GM12878 (cell line): ENCODE data around the gene DBX2. TPM values are rescaled to one million over a fixed set of nuclear protein-coding genes. Genes with fewer than 3 reads are reported as not detected.

ENCODE experiments used
- ATAC-seq: fragments of 200-7000 bp; cut with Tn5 transposase; 3 replicates; pipeline ENCODE4 v1.9.1; 2020; ENCODE audit warnings: mild to moderate bottlenecking, moderate library complexity
- BruUV-seq: library from RNA; stranded (reverse); fragments of 400-500 nt; replicated peaks from 2 replicates; lab custom pipeline; 2021; lab: Mats Ljungman, UMichigan
- CTCF ChIA-PET: fragments of 300-600 bp; sonication (Branson Sonifier 250); formaldehyde crosslinking; extraction: SDS; loops from one replicate; lab custom pipeline; 2021; ENCODE audit warnings: inconsistent platforms; lab: Yijun Ruan, JAX
- POLR2A ChIA-PET: fragments of 350-600 bp; formaldehyde crosslinking; extraction: SDS; loops from one replicate; lab custom pipeline; 2021; ENCODE audit warnings: inconsistent platforms; lab: Charles Lee
- RAD21 ChIA-PET: fragments of 300-600 bp; sonication (Branson Sonifier 250); formaldehyde crosslinking; loops from one replicate; lab custom pipeline; 2023; ENCODE audit warnings: antibody characterized with exemption; ENCODE audit not compliant: unreplicated experiment; lab: Charles Lee
- SMC1A ChIA-PET: fragments of 300-600 bp; sonication (Branson Sonifier 250); formaldehyde crosslinking; loops from one replicate; lab custom pipeline; 2023; ENCODE audit not compliant: unreplicated experiment, uncharacterized antibody; lab: Charles Lee
- DNase-seq: peaks from one replicate; pipeline ENCODE4 v3.0.0-alpha.2; 2011; ENCODE audit warnings: low read depth, low spot score
- FAIRE-seq: peaks from 3 replicates; lab custom pipeline; 2011; peaks lifted over from hg19 to GRCh38; lab: Jason Lieb, UNC
- H2AFZ ChIP-seq: 2 replicates; pipeline ENCODE4 v1.6.0; 2011; ENCODE audit warnings: low read depth, low read length, control low read depth; ENCODE audit not compliant: control insufficient read depth
- H3K27ac ChIP-seq: 2 replicates; pipeline ENCODE4 v1.5.1; 2011; ENCODE audit warnings: control low read depth; ENCODE audit not compliant: control insufficient read depth, insufficient read depth
- H3K27me3 ChIP-seq, 2 experiments: replicated peaks in 1 of 2; 2 replicates each; pipeline versions ENCODE4 v1.6.0 to v1.6.1; 2011; ENCODE audit warnings: low read length in 1 of 2; ENCODE audit not compliant: control insufficient read depth in 2 of 2, insufficient read depth in 2 of 2
- H3K36me3 ChIP-seq, 2 experiments: 2 replicates each; pipeline ENCODE4 v1.5.1; 2011; ENCODE audit warnings: low read length in 1 of 2; ENCODE audit not compliant: control insufficient read depth in 2 of 2, insufficient read depth in 2 of 2
- H3K4me1 ChIP-seq: 2 replicates; pipeline ENCODE4 v1.6.1; 2011; ENCODE audit warnings: mild to moderate bottlenecking, low read length, moderate library complexity, mixed read lengths; ENCODE audit not compliant: control insufficient read depth, insufficient read depth
- H3K4me2 ChIP-seq: 2 replicates; pipeline ENCODE4 v1.6.0; 2011; ENCODE audit warnings: control low read depth; ENCODE audit not compliant: control insufficient read depth, insufficient read depth
- H3K4me3 ChIP-seq: fragments of 200-600 bp; sonication (generic); 2 replicates; pipeline ENCODE4 v1.5.1; 2016
- H3K79me2 ChIP-seq: 2 replicates; pipeline ENCODE4 v1.6.0; 2011; ENCODE audit warnings: low read length; ENCODE audit not compliant: control insufficient read depth, insufficient read depth
- H3K9ac ChIP-seq: 2 replicates; pipeline ENCODE4 v1.8.0; 2011; ENCODE audit warnings: low read length, control low read depth, mixed read lengths; ENCODE audit not compliant: control insufficient read depth, insufficient read depth
- H3K9me3 ChIP-seq: replicated peaks from 3 replicates; pipeline ENCODE4 v1.5.1; 2011; ENCODE audit warnings: mild to moderate bottlenecking, low read length; ENCODE audit not compliant: control insufficient read depth, insufficient read depth
- H4K20me1 ChIP-seq: 2 replicates; pipeline ENCODE4 v1.6.0; 2011; ENCODE audit not compliant: control insufficient read depth, insufficient read depth
- FOXK2 ChIP-seq: fragments of 450-650 bp; IDR thresholded peaks from 2 replicates; pipeline ENCODE4 v1.6.1; 2017; ENCODE audit warnings: mild to moderate bottlenecking, moderate library complexity
- MTA3 ChIP-seq: IDR thresholded peaks from 2 replicates; pipeline ENCODE4 v1.6.1; 2012; ENCODE audit warnings: low read length, inconsistent platforms, borderline replicate concordance
- MYC ChIP-seq: IDR thresholded peaks from 2 replicates; pipeline ENCODE4 v1.6.1; 2011; ENCODE audit warnings: mild to moderate bottlenecking, low read length, moderate library complexity, inconsistent platforms; ENCODE audit not compliant: insufficient read depth, insufficient replicate concordance, insufficient read length, severe bottlenecking
- RAD51 ChIP-seq: fragments of 450-650 bp; IDR thresholded peaks from 2 replicates; pipeline ENCODE4 v1.6.1; 2016; ENCODE audit warnings: moderate library complexity, mild to moderate bottlenecking, inconsistent platforms
- RUNX3 ChIP-seq: IDR thresholded peaks from 2 replicates; pipeline ENCODE4 v1.6.1; 2012; ENCODE audit warnings: low read length, inconsistent platforms
- SREBF2 ChIP-seq: IDR thresholded peaks from 2 replicates; pipeline ENCODE4 v1.6.1; 2012; ENCODE audit warnings: mild to moderate bottlenecking, low read length
- SUPT20H ChIP-seq: IDR thresholded peaks from 2 replicates; pipeline ENCODE4 v1.6.1; 2011; ENCODE audit warnings: low read depth, mild to moderate bottlenecking, low read length, moderate library complexity, borderline replicate concordance; ENCODE audit not compliant: control insufficient read depth
- TAF1 ChIP-seq: IDR thresholded peaks from 2 replicates; pipeline ENCODE4 v1.6.1; 2011; ENCODE audit warnings: mild to moderate bottlenecking, low read depth, low read length, borderline replicate concordance
- ZBED1 ChIP-seq: IDR thresholded peaks from 2 replicates; pipeline ENCODE4 v1.6.1; 2016; ENCODE audit warnings: borderline replicate concordance
- ZNF217 ChIP-seq: fragments of 450-650 bp; IDR thresholded peaks from 2 replicates; pipeline ENCODE4 v1.6.1; 2017; ENCODE audit warnings: antibody characterized with exemption, mild to moderate bottlenecking
- WGBS: methylation state at CpG from one replicate; pipeline ENCODE4 v1.1.6; 2016; ENCODE audit warnings: low lambda C conversion rate; ENCODE audit not compliant: insufficient replicate concordance, insufficient coverage; ENCODE audit errors: missing lambda C conversion rate; 5-methylcytosine and 5-hydroxymethylcytosine counted together
- in situ Hi-C: fragments of 300-500 bp; cut with MboI; formaldehyde crosslinking; loops from 9 replicates; pipeline ENCODE4 v1.14.3; 2018; ENCODE audit warnings: mixed read lengths
- intact Hi-C: fragments of 100-400 bp; cut with micrococcal nuclease; formaldehyde crosslinking; loops from one replicate; pipeline ENCODE4 v1.14.2; 2022; ENCODE audit not compliant: unreplicated experiment
- polyA plus RNA-seq, 11 experiments: library from polyadenylated mRNA; depleted of rRNA in 4 of 11; unstranded in 6 of 11; stranded (reverse) in 5 of 11; fragments of >200 nt; fragmentation: Nextera tagmentation in 4 of 11; fragmentation: Illumina TruSeq in 1 of 11; extraction: Ambion mirVana in 4 of 11; extraction: Trizol in 1 of 11; gene quantifications; 1 replicate in 1 of 11; 2 replicates in 10 of 11; pipeline versions ENCODE4 v1.2.1 to v1.2.3, GENCODE V29; 2011 to 2016; ENCODE audit warnings: inconsistent platforms in 2 of 11, missing spikeins in 2 of 11, low read depth in 1 of 11
- total RNA-seq, 4 experiments: library from RNA; depleted of rRNA in 3 of 4; stranded (reverse); fragments of >200 nt in 3 of 4; fragmentation: Illumina TruSeq in 1 of 4; extraction: Trizol in 1 of 4; gene quantifications; 2 replicates each; pipeline versions ENCODE4 v1.2.1 to v1.2.3, GENCODE V29; 2013 to 2021
- TF ChIP-seq, protein P1 (sequence below): fragments of 150-350 bp; IDR thresholded peaks from 2 replicates; pipeline ENCODE4 v1.6.1; 2014; ENCODE audit warnings: mild to moderate bottlenecking, low read depth, low read length
- TF ChIP-seq, protein P2 (sequence below): IDR thresholded peaks from 2 replicates; pipeline ENCODE4 v1.6.1; 2011; ENCODE audit warnings: low read depth, low read length, improper control_type of control experiment, borderline replicate concordance
- TF ChIP-seq, protein P3 (sequence below): IDR thresholded peaks from 2 replicates; pipeline ENCODE4 v1.6.1; 2012; ENCODE audit warnings: low read length, inconsistent platforms
- TF ChIP-seq, protein P4 (sequence below): fragments of 150-350 bp; IDR thresholded peaks from 2 replicates; pipeline ENCODE4 v1.6.1; 2016; ENCODE audit warnings: low read depth, low read length
- TF ChIP-seq, protein P5 (sequence below): IDR thresholded peaks from 2 replicates; pipeline ENCODE4 v1.6.1; 2011; ENCODE audit warnings: borderline replicate concordance, low read depth, mild to moderate bottlenecking, moderate library complexity, mixed read lengths, low read length; ENCODE audit not compliant: insufficient read depth; ENCODE audit errors: extremely low read length

Gene DBX2
- total and polyA plus RNA-seq, 10 of the 15 experiments (the other 5 are each of a cell fraction or from before 2014, with no cell fraction given) = not detected

DNA sequence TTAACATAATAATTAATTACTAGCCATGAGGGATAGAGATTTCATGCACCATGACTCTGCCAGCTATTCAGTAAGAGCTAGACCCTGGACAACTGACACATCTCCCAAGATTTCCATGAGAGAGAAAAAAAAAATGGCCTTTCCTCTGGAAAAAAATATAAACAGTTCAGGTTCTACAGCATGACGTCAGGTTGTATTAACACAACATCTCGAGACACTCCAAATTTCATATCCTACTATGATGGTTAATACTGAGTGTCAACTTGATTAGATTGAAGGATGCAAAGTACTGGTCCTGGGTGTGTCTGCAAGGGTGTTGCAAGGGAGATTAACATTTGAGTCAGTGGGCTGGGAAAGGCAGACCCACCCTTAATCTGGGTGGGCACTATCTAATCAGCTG, 11.1 kb downstream of the DBX2 start (continued):
- TF ChIP-seq MYC (no peak), TAF1 (no peak), RUNX3 (no peak), ZNF217 (no peak), SREBF2 (no peak), SUPT20H (no peak), FOXK2 (no peak), ZBED1 (no peak)
- TF ChIP-seq, protein P1, sequence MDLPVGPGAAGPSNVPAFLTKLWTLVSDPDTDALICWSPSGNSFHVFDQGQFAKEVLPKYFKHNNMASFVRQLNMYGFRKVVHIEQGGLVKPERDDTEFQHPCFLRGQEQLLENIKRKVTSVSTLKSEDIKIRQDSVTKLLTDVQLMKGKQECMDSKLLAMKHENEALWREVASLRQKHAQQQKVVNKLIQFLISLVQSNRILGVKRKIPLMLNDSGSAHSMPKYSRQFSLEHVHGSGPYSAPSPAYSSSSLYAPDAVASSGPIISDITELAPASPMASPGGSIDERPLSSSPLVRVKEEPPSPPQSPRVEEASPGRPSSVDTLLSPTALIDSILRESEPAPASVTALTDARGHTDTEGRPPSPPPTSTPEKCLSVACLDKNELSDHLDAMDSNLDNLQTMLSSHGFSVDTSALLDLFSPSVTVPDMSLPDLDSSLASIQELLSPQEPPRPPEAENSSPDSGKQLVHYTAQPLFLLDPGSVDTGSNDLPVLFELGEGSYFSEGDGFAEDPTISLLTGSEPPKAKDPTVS = no peak

DNA sequence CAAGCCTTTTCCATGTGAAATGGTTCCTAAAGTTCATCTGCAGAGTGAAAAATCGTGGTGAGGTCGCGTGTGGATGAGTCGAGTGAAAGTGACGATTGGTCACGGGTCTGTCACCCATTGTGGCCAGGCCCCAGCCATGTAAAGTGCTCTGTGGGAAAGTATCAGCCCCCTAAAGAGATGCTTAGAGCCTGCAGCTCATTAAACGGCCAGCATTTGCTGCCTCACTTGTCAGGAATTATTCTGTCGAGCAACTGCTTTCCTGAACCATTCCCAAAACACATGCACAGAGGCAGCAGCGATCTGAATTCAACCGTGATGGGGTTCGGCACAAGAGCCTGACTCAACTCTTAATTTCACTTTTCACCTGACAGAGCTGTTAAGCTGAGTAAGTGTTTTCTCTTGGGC, 16.0 kb downstream of the DBX2 start:
- ChIA-PET POLR2A (no interaction called here), CTCF (no interaction called here), SMC1A (no interaction called here), RAD21 (no interaction called here)
- no peaks in the 10 kb centered on the region for H3K9me3 ChIP-seq
- no peak overlapping the region for H2AFZ ChIP-seq
- no peak overlapping the region for H3K9ac ChIP-seq
- in situ Hi-C loops (no loop called here), intact Hi-C loops (no loop called here)
- FAIRE-seq (no peak), ATAC-seq (no peak), DNase-seq (no peak)
- H3K27me3 ChIP-seq = peaks cover 0 to 4% of the 10 kb centered on the region in 2 experiments; a peak in 1 of 4 replicates
- H3K4me3 ChIP-seq = no peak overlapping the region
- no peaks in the 10 kb centered on the region for H3K4me1 ChIP-seq
- H3K27ac ChIP-seq = no peak overlapping the region
- H3K4me2 ChIP-seq = no peak overlapping the region
- BruUV-seq = no TSS peak
- no peaks in the 10 kb centered on the region for H4K20me1 ChIP-seq
- H3K79me2 ChIP-seq = no peaks in the 10 kb centered on the region
- WGBS = 50% methylated on average over 11 of the region's 11 CpGs
- H3K36me3 ChIP-seq = no peaks in the 10 kb centered on the region
- TF ChIP-seq, protein P2, sequence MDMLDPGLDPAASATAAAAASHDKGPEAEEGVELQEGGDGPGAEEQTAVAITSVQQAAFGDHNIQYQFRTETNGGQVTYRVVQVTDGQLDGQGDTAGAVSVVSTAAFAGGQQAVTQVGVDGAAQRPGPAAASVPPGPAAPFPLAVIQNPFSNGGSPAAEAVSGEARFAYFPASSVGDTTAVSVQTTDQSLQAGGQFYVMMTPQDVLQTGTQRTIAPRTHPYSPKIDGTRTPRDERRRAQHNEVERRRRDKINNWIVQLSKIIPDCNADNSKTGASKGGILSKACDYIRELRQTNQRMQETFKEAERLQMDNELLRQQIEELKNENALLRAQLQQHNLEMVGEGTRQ = no peak
- TF ChIP-seq RAD51 (no peak), MTA3 (no peak)
- TF ChIP-seq, protein P3, sequence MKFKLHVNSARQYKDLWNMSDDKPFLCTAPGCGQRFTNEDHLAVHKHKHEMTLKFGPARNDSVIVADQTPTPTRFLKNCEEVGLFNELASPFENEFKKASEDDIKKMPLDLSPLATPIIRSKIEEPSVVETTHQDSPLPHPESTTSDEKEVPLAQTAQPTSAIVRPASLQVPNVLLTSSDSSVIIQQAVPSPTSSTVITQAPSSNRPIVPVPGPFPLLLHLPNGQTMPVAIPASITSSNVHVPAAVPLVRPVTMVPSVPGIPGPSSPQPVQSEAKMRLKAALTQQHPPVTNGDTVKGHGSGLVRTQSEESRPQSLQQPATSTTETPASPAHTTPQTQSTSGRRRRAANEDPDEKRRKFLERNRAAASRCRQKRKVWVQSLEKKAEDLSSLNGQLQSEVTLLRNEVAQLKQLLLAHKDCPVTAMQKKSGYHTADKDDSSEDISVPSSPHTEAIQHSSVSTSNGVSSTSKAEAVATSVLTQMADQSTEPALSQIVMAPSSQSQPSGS = no peak
- TF ChIP-seq, protein P4, sequence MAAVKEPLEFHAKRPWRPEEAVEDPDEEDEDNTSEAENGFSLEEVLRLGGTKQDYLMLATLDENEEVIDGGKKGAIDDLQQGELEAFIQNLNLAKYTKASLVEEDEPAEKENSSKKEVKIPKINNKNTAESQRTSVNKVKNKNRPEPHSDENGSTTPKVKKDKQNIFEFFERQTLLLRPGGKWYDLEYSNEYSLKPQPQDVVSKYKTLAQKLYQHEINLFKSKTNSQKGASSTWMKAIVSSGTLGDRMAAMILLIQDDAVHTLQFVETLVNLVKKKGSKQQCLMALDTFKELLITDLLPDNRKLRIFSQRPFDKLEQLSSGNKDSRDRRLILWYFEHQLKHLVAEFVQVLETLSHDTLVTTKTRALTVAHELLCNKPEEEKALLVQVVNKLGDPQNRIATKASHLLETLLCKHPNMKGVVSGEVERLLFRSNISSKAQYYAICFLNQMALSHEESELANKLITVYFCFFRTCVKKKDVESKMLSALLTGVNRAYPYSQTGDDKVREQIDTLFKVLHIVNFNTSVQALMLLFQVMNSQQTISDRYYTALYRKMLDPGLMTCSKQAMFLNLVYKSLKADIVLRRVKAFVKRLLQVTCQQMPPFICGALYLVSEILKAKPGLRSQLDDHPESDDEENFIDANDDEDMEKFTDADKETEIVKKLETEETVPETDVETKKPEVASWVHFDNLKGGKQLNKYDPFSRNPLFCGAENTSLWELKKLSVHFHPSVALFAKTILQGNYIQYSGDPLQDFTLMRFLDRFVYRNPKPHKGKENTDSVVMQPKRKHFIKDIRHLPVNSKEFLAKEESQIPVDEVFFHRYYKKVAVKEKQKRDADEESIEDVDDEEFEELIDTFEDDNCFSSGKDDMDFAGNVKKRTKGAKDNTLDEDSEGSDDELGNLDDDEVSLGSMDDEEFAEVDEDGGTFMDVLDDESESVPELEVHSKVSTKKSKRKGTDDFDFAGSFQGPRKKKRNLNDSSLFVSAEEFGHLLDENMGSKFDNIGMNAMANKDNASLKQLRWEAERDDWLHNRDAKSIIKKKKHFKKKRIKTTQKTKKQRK = no peak
- TF ChIP-seq, protein P5, sequence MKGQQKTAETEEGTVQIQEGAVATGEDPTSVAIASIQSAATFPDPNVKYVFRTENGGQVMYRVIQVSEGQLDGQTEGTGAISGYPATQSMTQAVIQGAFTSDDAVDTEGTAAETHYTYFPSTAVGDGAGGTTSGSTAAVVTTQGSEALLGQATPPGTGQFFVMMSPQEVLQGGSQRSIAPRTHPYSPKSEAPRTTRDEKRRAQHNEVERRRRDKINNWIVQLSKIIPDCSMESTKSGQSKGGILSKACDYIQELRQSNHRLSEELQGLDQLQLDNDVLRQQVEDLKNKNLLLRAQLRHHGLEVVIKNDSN = no peak
